ENCODE data around the gene SIRPD.
A peak's percentile ranks its signal among the peaks of the same experiment; 100 is the strongest.

Gene SIRPD

GRCh38 chr20:1562622-1563021, 5.1 kb upstream of the SIRPD start:
- TF ChIP-seq Cebpa-rat (IDR thresholded peaks at IDR 0.05) = no peak
- peaks cover 0 to 56% (median 20%) of the 10 kb centered on the region in 11 experiments; a peak in 16 of 22 replicates for H3K9me3 ChIP-seq (replicated peaks in 1 of 11)
- no peak overlapping the region for H3K9ac ChIP-seq
- peak overlapping the region in 4 of 11 experiments; percentile 15 to 43 (median 37); a peak in 4 of 22 replicates for H3K27ac ChIP-seq
- no peaks in the 10 kb centered on the region for H4K20me1 ChIP-seq
- H3K27me3 ChIP-seq = no peaks in the 10 kb centered on the region
- peak overlapping the region in 5 of 11 experiments; percentile 5 to 40 (median 36); a peak in 9 of 22 replicates for H3K4me2 ChIP-seq
- peaks cover 0 to 24% (median 5%) of the 10 kb centered on the region in 10 experiments; a peak in 10 of 20 replicates for H3K4me1 ChIP-seq
- peaks cover 0 to 53% (median 0%) of the 10 kb centered on the region in 11 experiments; a peak in 9 of 22 replicates for H3K36me3 ChIP-seq
- H3K4me3 ChIP-seq = no peak overlapping the region

GRCh38 chr20:1561350-1561749, 3.8 kb upstream of the SIRPD start:
- H3K4me1 ChIP-seq = peaks cover 0 to 19% (median 3%) of the 10 kb centered on the region in 10 experiments; a peak in 9 of 20 replicates
- H4K20me1 ChIP-seq = no peaks in the 10 kb centered on the region
- H3K36me3 ChIP-seq = peaks cover 0 to 43% (median 0%) of the 10 kb centered on the region in 11 experiments; a peak in 9 of 22 replicates
- H3K9me3 ChIP-seq (replicated peaks in 1 of 11) = peaks cover 0 to 58% (median 20%) of the 10 kb centered on the region in 11 experiments; a peak in 16 of 22 replicates
- no peak overlapping the region for H3K4me3 ChIP-seq
- H3K27ac ChIP-seq = no peak overlapping the region
- H3K9ac ChIP-seq = no peak overlapping the region
- TF ChIP-seq Cebpa-rat (IDR thresholded peaks at IDR 0.05) = no peak
- H3K27me3 ChIP-seq = no peaks in the 10 kb centered on the region
- H3K4me2 ChIP-seq = no peak overlapping the region

GRCh38 chr20:1555952-1556351, 1.6 kb downstream of the SIRPD start:
- no peak overlapping the region for H3K4me3 ChIP-seq
- no peak overlapping the region for H3K27ac ChIP-seq
- peaks cover 0 to 13% (median 0%) of the 10 kb centered on the region in 11 experiments; a peak in 2 of 22 replicates for H3K36me3 ChIP-seq
- no peaks in the 10 kb centered on the region for H3K27me3 ChIP-seq
- TF ChIP-seq Cebpa-rat (IDR thresholded peaks at IDR 0.05) = no peak
- no peak overlapping the region for H3K9ac ChIP-seq
- no peaks in the 10 kb centered on the region for H3K4me1 ChIP-seq
- peaks cover 4 to 18% (median 8%) of the 10 kb centered on the region in 11 experiments; a peak in 17 of 22 replicates for H3K9me3 ChIP-seq (replicated peaks in 1 of 11)
- no peaks in the 10 kb centered on the region for H4K20me1 ChIP-seq
- no peak overlapping the region for H3K4me2 ChIP-seq

GRCh38 chr20:1539816-1540419, 17.6 kb downstream of the SIRPD start:
- H3K27me3 ChIP-seq = no peaks in the 10 kb centered on the region
- no peak overlapping the region for H3K4me2 ChIP-seq
- TF ChIP-seq Cebpa-rat (IDR thresholded peaks at IDR 0.05) = no peak
- H3K36me3 ChIP-seq = no peaks in the 10 kb centered on the region
- H3K27ac ChIP-seq = peak overlapping the region in 4 of 11 experiments; percentile 7 to 28 (median 21); a peak in 4 of 22 replicates
- no peak overlapping the region for H3K9ac ChIP-seq
- H3K4me3 ChIP-seq = no peak overlapping the region
- no peaks in the 10 kb centered on the region for H4K20me1 ChIP-seq
- peaks cover 19 to 48% (median 37%) of the 10 kb centered on the region in 10 experiments for H3K4me1 ChIP-seq
- peaks cover 0 to 25% (median 0%) of the 10 kb centered on the region in 11 experiments; a peak in 7 of 22 replicates for H3K9me3 ChIP-seq (replicated peaks in 1 of 11)

- Histone ChIP-seq H3K9me3 (replicated peaks in 1 of 11) (peaks cover 0 to 21% (median 0%) of the 10 kb centered on the region in 11 experiments; a peak in 7 of 22 replicates), H3K27ac (peak overlapping the region; percentile 53 to 98 (median 89); a peak in 19 of 22 replicates), H3K36me3 (no peaks in the 10 kb centered on the region), H4K20me1 (no peaks in the 10 kb centered on the region), H3K27me3 (no peaks in the 10 kb centered on the region), H3K4me3 (no peak overlapping the region), H3K4me2 (peak overlapping the region; percentile 64 to 98 (median 90); a peak in 18 of 22 replicates), H3K9ac (peak overlapping the region in 3 of 11 experiments; percentile 67 to 79 (median 74); a peak in 3 of 22 replicates), H3K4me1 (peaks cover 19 to 59% (median 37%) of the 10 kb centered on the region in 10 experiments)
- no peak for TF ChIP-seq Cebpa-rat (IDR thresholded peaks at IDR 0.05)
Measured at GRCh38 chr20:1538655-1539054, 18.9 kb downstream of the SIRPD start.

GRCh38 chr20:1537731-1538058, 19.8 kb downstream of the SIRPD start:
- H3K4me1 ChIP-seq = peaks cover 19 to 54% (median 37%) of the 10 kb centered on the region in 10 experiments
- no peaks in the 10 kb centered on the region for H4K20me1 ChIP-seq
- H3K36me3 ChIP-seq = no peaks in the 10 kb centered on the region
- H3K27me3 ChIP-seq = no peaks in the 10 kb centered on the region
- H3K9me3 ChIP-seq (replicated peaks in 1 of 11) = peaks cover 0 to 21% (median 0%) of the 10 kb centered on the region in 11 experiments; a peak in 7 of 22 replicates
- peak overlapping the region; percentile 55 to 88 (median 75) for H3K9ac ChIP-seq
- H3K4me3 ChIP-seq = peak overlapping the region in 5 of 10 experiments; percentile 26 to 57 (median 33); a peak in 9 of 20 replicates
- H3K4me2 ChIP-seq = peak overlapping the region; percentile 64 to 98 (median 90)
- H3K27ac ChIP-seq = peak overlapping the region; percentile 68 to 98 (median 89)
- peak in 3 of 11 experiments; percentile 10 to 33 (median 22); a peak in 2 of 22 replicates for TF ChIP-seq Cebpa-rat (IDR thresholded peaks at IDR 0.05)

GRCh38 chr20:1536893-1537730, 20.4 kb downstream of the SIRPD start:
- Histone ChIP-seq H3K27me3 (no peaks in the 10 kb centered on the region), H3K4me2 (peak overlapping the region; percentile 64 to 98 (median 90)), H3K4me3 (peak overlapping the region in 5 of 10 experiments; percentile 26 to 57 (median 33); a peak in 9 of 20 replicates), H3K4me1 (peaks cover 19 to 50% (median 37%) of the 10 kb centered on the region in 10 experiments), H4K20me1 (no peaks in the 10 kb centered on the region), H3K9ac (peak overlapping the region; percentile 55 to 88 (median 75)), H3K36me3 (no peaks in the 10 kb centered on the region), H3K27ac (peak overlapping the region; percentile 68 to 98 (median 89)), H3K9me3 (replicated peaks in 1 of 11) (peaks cover 0 to 21% (median 0%) of the 10 kb centered on the region in 11 experiments; a peak in 7 of 22 replicates)
- TF ChIP-seq Cebpa-rat (IDR thresholded peaks at IDR 0.05) = peak in 3 of 11 experiments; percentile 27 to 46 (median 32); a peak in 3 of 22 replicates

GRCh38 chr20:1535420-1536175, 21.9 kb downstream of the SIRPD start:
- Histone ChIP-seq H3K4me2 (peak overlapping the region in 9 of 11 experiments; percentile 77 to 98 (median 93); a peak in 15 of 22 replicates), H3K27ac (peak overlapping the region in 10 of 11 experiments; percentile 82 to 98 (median 91); a peak in 19 of 22 replicates)

More at GRCh38 chr20:1535420-1536175, 21.9 kb downstream of the SIRPD start:
- Histone ChIP-seq H3K27me3 (no peaks in the 10 kb centered on the region), H3K4me3 (no peak overlapping the region), H3K4me1 (peaks cover 19 to 50% (median 37%) of the 10 kb centered on the region in 10 experiments), H3K9ac (peak overlapping the region in 6 of 11 experiments; percentile 73 to 88 (median 84); a peak in 7 of 22 replicates), H4K20me1 (no peaks in the 10 kb centered on the region), H3K36me3 (no peaks in the 10 kb centered on the region), H3K9me3 (replicated peaks in 1 of 11) (peaks cover 0 to 13% (median 0%) of the 10 kb centered on the region in 11 experiments; a peak in 6 of 22 replicates)
- peak in 8 of 11 experiments; percentile 5 to 52 (median 28); a peak in 4 of 22 replicates for TF ChIP-seq Cebpa-rat (IDR thresholded peaks at IDR 0.05)

Measured in BLaER1 treated with 17β-estradiol and CSF1 and Interleukin-3, amounts not matched to agents 10 nM and 100 nM (cell line).